ENCODE measurements around the gene SHFL. TPM values are rescaled to one million over a fixed set of nuclear protein-coding genes. Genes with fewer than 3 reads are reported as not detected.
A peak's percentile ranks its signal among the peaks of the same experiment; 100 is the strongest.

The SHFL gene
- total RNA-seq: 32.1 and 35.3 TPM in 2 replicates

- no peaks in the 10 kb centered on the region for H3K27me3 ChIP-seq (ENCODE audit: control insufficient read depth, insufficient read depth, low read length)
- H3K4me3 ChIP-seq (ENCODE audit: low read depth, low read length): peak within 1 kb of the TSS; percentile 95
- no peaks in the 10 kb centered on the region for H3K36me3 ChIP-seq (ENCODE audit: control insufficient read depth, insufficient read depth, low read length)
- TF ChIP-seq, protein P1, sequence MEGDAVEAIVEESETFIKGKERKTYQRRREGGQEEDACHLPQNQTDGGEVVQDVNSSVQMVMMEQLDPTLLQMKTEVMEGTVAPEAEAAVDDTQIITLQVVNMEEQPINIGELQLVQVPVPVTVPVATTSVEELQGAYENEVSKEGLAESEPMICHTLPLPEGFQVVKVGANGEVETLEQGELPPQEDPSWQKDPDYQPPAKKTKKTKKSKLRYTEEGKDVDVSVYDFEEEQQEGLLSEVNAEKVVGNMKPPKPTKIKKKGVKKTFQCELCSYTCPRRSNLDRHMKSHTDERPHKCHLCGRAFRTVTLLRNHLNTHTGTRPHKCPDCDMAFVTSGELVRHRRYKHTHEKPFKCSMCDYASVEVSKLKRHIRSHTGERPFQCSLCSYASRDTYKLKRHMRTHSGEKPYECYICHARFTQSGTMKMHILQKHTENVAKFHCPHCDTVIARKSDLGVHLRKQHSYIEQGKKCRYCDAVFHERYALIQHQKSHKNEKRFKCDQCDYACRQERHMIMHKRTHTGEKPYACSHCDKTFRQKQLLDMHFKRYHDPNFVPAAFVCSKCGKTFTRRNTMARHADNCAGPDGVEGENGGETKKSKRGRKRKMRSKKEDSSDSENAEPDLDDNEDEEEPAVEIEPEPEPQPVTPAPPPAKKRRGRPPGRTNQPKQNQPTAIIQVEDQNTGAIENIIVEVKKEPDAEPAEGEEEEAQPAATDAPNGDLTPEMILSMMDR (IDR thresholded peaks at IDR 0.05; ENCODE audit: insufficient read depth, low read length, poor library complexity, severe bottlenecking): no peak
- DNase-seq (ENCODE audit: low read depth): no peak
Observed at GRCh38 chr19:10085641-10086590, at the start of gene SHFL. Gene SHFL, plus strand, starts transcription at chr19:10086317. Its CDS starts 111 bp downstream, at chr19:10086428.

GRCh38 chr19:10036601-10037071, 49.5 kb upstream of the SHFL start:
- H3K4me3 ChIP-seq (ENCODE audit: low read depth, low read length): no peak overlapping the region
- no peaks in the 10 kb centered on the region for H3K36me3 ChIP-seq (ENCODE audit: control insufficient read depth, insufficient read depth, low read length)
- peaks cover 5% of the 10 kb centered on the region for H3K27me3 ChIP-seq (ENCODE audit: control insufficient read depth, insufficient read depth, low read length)
- TF ChIP-seq, protein P1 (IDR thresholded peaks at IDR 0.05; ENCODE audit: insufficient read depth, low read length, poor library complexity, severe bottlenecking): no peak
- DNase-seq (ENCODE audit: low read depth): no peak

DNA sequence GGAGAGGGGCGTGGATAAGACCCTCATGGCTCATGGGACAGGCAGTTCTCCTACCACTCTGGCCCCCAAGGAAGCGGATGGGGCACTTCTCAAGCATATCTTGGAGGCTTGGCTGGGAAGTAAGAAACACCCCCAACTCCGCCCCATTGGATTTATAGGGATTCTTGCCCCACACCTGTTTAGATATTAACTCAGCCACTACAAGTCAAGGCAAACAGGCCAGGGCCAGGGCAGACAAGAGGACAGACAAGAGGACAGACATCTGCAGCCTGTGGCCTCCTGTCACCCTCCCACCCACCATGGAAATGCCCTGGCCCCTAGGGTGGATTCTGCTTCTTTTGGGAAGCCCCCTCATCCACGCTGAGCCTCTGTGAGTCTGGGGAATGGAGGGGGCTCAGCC, 48.8 kb upstream of the SHFL start:
- H3K27me3 ChIP-seq (ENCODE audit: control insufficient read depth, insufficient read depth, low read length): peaks cover 5% of the 10 kb centered on the region
- TF ChIP-seq, protein P1 (IDR thresholded peaks at IDR 0.05; ENCODE audit: insufficient read depth, low read length, poor library complexity, severe bottlenecking): no peak
- no peak overlapping the region for H3K4me3 ChIP-seq (ENCODE audit: low read depth, low read length)
- H3K36me3 ChIP-seq (ENCODE audit: control insufficient read depth, insufficient read depth, low read length): no peaks in the 10 kb centered on the region
- no peak for DNase-seq (ENCODE audit: low read depth)

GRCh38 chr19:10037809-10038208, 48.3 kb upstream of the SHFL start:
- Histone ChIP-seq H3K27me3 (ENCODE audit: control insufficient read depth, insufficient read depth, low read length) (peaks cover 5% of the 10 kb centered on the region), H3K4me3 (ENCODE audit: low read depth, low read length) (no peak overlapping the region), H3K36me3 (ENCODE audit: control insufficient read depth, insufficient read depth, low read length) (no peaks in the 10 kb centered on the region)
- DNase-seq (ENCODE audit: low read depth): no peak
- TF ChIP-seq, protein P1 (IDR thresholded peaks at IDR 0.05; ENCODE audit: insufficient read depth, low read length, poor library complexity, severe bottlenecking): no peak

GRCh38 chr19:10043286-10043927, 42.7 kb upstream of the SHFL start:
- H3K36me3 ChIP-seq (ENCODE audit: control insufficient read depth, insufficient read depth, low read length): no peaks in the 10 kb centered on the region
- TF ChIP-seq, protein P1 (IDR thresholded peaks at IDR 0.05; ENCODE audit: insufficient read depth, low read length, poor library complexity, severe bottlenecking): no peak
- no peak overlapping the region for H3K4me3 ChIP-seq (ENCODE audit: low read depth, low read length)
- H3K27me3 ChIP-seq (ENCODE audit: control insufficient read depth, insufficient read depth, low read length): no peaks in the 10 kb centered on the region
- no peak for DNase-seq (ENCODE audit: low read depth)
